ENCODE measurements around the gene ZNF175.
A peak's percentile ranks its signal among the peaks of the same experiment; 100 is the strongest.

Gene ZNF175

GRCh38 chr19:51592521-51592920 is 21.4 kb downstream of the ZNF175 start:
- Histone ChIP-seq H2BK12ac (ENCODE audit: low read length in 2 of 2) (no peak overlapping the region), H3K27ac (ENCODE audit: low read length, poor library complexity, severe bottlenecking) (no peak overlapping the region), H3K9me3 (ENCODE audit: control insufficient read depth, low read length) (peaks cover 11% of the 10 kb centered on the region), H2AFZ (ENCODE audit: low read depth, low read length) (no peak overlapping the region), H3K4me1 (ENCODE audit: control insufficient read depth, insufficient read depth, low read depth, low read length) (peaks cover 15% of the 10 kb centered on the region), H3K79me1 (replicated peaks; ENCODE audit: low read length, poor library complexity, severe bottlenecking) (peaks cover 5% of the 10 kb centered on the region), H2BK5ac (ENCODE audit: low read depth, low read length, poor library complexity, severe bottlenecking) (no peak overlapping the region), H3K18ac (ENCODE audit: low read depth in 1 of 2, low read length in 2 of 2) (no peak overlapping the region), H3K36me3 (ENCODE audit: control insufficient read depth in 1 of 2, insufficient read depth in 2 of 2, low read depth in 1 of 2, low read length in 2 of 2) (peaks cover 5 to 12% of the 10 kb centered on the region in 2 experiments), H2AK5ac (ENCODE audit: low read length, severe bottlenecking) (no peak overlapping the region), H4K91ac (ENCODE audit: low read length) (no peak overlapping the region), H3K4ac (ENCODE audit: low read depth in 1 of 2, low read length in 2 of 2) (no peak overlapping the region), H2BK120ac (ENCODE audit: low read depth, low read length) (no peak overlapping the region), H4K8ac (ENCODE audit: low read length) (no peak overlapping the region), H2BK15ac (ENCODE audit: low read depth, poor library complexity, severe bottlenecking) (no peak overlapping the region), H3K4me2 (ENCODE audit: low read length, poor library complexity, severe bottlenecking) (no peak overlapping the region), H3K23ac (ENCODE audit: low read length in 2 of 2) (no peak overlapping the region), H3K27me3 (ENCODE audit: control insufficient read depth in 1 of 2, insufficient read depth in 1 of 2, low read length in 2 of 2) (no peaks in the 10 kb centered on the region), H3K9ac (ENCODE audit: low read length) (no peak overlapping the region), H3K4me3 (ENCODE audit: insufficient read depth in 1 of 2, low read depth in 1 of 2, low read length in 2 of 2) (no peak overlapping the region), H3K14ac (ENCODE audit: low read length in 2 of 2) (no peak overlapping the region)
- no peak for DNase-seq
- WGBS = no CpG with 5 or more reads among the region's 1 CpG

GRCh38 chr19:51593138-51593890 is 22.2 kb downstream of the ZNF175 start:
- Histone ChIP-seq H2BK5ac (ENCODE audit: low read depth, low read length, poor library complexity, severe bottlenecking) (no peak overlapping the region), H2AFZ (ENCODE audit: low read depth, low read length) (no peak overlapping the region), H3K79me1 (replicated peaks; ENCODE audit: low read length, poor library complexity, severe bottlenecking) (peaks cover 5% of the 10 kb centered on the region), H3K23ac (ENCODE audit: low read length in 2 of 2) (peak overlapping the region in 1 of 2 experiments; percentile 46), H3K27ac (ENCODE audit: low read length, poor library complexity, severe bottlenecking) (no peak overlapping the region), H4K8ac (ENCODE audit: low read length) (peak overlapping the region; percentile 88), H2BK12ac (ENCODE audit: low read length in 2 of 2) (no peak overlapping the region), H3K4me1 (ENCODE audit: control insufficient read depth, insufficient read depth, low read depth, low read length) (peaks cover 15% of the 10 kb centered on the region), H3K36me3 (ENCODE audit: control insufficient read depth in 1 of 2, insufficient read depth in 2 of 2, low read depth in 1 of 2, low read length in 2 of 2) (peaks cover 4% of the 10 kb centered on the region in 2 experiments), H3K14ac (ENCODE audit: low read length in 2 of 2) (peak overlapping the region in 1 of 2 experiments; percentile 68), H3K9ac (ENCODE audit: low read length) (peak overlapping the region; percentile 87), H3K4me3 (ENCODE audit: insufficient read depth in 1 of 2, low read depth in 1 of 2, low read length in 2 of 2) (peak overlapping the region; percentile 67 to 96), H2BK120ac (ENCODE audit: low read depth, low read length) (no peak overlapping the region), H3K27me3 (ENCODE audit: control insufficient read depth in 1 of 2, insufficient read depth in 1 of 2, low read length in 2 of 2) (no peaks in the 10 kb centered on the region), H3K4ac (ENCODE audit: low read depth in 1 of 2, low read length in 2 of 2) (peak overlapping the region; percentile 16 to 34), H2AK5ac (ENCODE audit: low read length, severe bottlenecking) (no peak overlapping the region), H3K9me3 (ENCODE audit: control insufficient read depth, low read length) (peaks cover 3% of the 10 kb centered on the region), H3K18ac (ENCODE audit: low read depth in 1 of 2, low read length in 2 of 2) (no peak overlapping the region), H2BK15ac (ENCODE audit: low read depth, poor library complexity, severe bottlenecking) (no peak overlapping the region), H4K91ac (ENCODE audit: low read length) (no peak overlapping the region), H3K4me2 (ENCODE audit: low read length, poor library complexity, severe bottlenecking) (peak overlapping the region; percentile 99)
- 61% methylated on average over 7 of the region's 10 CpGs for WGBS
- no peak for DNase-seq

DNA sequence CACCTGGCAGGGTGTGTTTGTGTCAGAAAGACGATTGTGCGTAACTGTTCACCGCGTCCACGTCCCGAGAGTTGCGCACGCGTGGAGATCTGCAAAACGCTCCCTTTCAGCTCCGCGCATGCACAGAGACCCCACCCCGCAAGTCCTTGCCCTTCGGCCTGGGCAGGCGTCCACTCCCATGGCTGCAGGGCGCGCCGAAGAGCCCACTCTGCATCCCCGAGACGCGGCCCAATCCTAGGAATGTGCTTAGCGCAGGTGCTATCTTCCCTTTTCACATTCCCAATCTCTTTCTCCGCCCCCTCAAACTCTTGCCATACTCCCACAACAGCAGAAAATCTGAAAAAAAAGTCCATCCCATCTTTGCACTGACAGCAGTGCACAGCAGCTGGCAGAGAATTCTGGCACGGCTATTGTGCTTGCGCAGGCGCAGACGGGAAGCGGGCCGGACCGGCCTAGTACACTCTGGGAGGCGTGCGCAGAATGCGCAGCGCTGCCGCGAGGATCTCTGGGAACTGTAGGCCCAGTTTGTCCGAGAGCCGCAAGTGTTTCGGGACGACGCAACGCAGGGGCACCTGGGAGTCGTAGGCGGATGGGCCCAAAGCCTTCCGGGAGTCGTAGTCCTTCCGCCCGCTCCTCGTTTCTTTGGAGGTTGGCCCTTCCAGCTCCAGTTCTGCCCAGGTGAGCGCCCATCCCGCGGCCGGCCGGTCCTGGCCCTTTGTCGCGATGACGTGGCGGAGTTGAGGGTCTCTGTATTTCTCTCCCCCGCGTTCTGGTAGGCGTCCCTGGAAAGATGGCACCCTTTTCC is 23.1 kb downstream of the ZNF175 start:
- under 1% methylated on average over 61 of the region's 61 CpGs for whole genome bisulfite sequencing
- peak overlapping the region; percentile 65 for H4K91ac ChIP-seq (ENCODE audit: low read length)
- H4K8ac ChIP-seq (ENCODE audit: low read length) = peak overlapping the region; percentile 88
- DNase-seq = peak; percentile 97
- H3K14ac ChIP-seq (ENCODE audit: low read length in 2 of 2) = peak overlapping the region in 1 of 2 experiments; percentile 81
- H2AFZ ChIP-seq (ENCODE audit: low read depth, low read length) = peak overlapping the region; percentile 98
- H3K79me1 ChIP-seq (replicated peaks; ENCODE audit: low read length, poor library complexity, severe bottlenecking) = peaks cover 5% of the 10 kb centered on the region
- H3K4me3 ChIP-seq (ENCODE audit: insufficient read depth in 1 of 2, low read depth in 1 of 2, low read length in 2 of 2) = peak overlapping the region; percentile 86 to 96
- H3K18ac ChIP-seq (ENCODE audit: low read depth in 1 of 2, low read length in 2 of 2) = peak overlapping the region; percentile 65 to 88
- peaks cover 4 to 7% of the 10 kb centered on the region in 2 experiments for H3K36me3 ChIP-seq (ENCODE audit: control insufficient read depth in 1 of 2, insufficient read depth in 2 of 2, low read depth in 1 of 2, low read length in 2 of 2)
- H2BK5ac ChIP-seq (ENCODE audit: low read depth, low read length, poor library complexity, severe bottlenecking) = no peak overlapping the region
- no peaks in the 10 kb centered on the region for H3K9me3 ChIP-seq (ENCODE audit: control insufficient read depth, low read length)
- H3K4me1 ChIP-seq (ENCODE audit: control insufficient read depth, insufficient read depth, low read depth, low read length) = peaks cover 15% of the 10 kb centered on the region
- no peaks in the 10 kb centered on the region for H3K27me3 ChIP-seq (ENCODE audit: control insufficient read depth in 1 of 2, insufficient read depth in 1 of 2, low read length in 2 of 2)
- H2BK15ac ChIP-seq (ENCODE audit: low read depth, poor library complexity, severe bottlenecking) = peak overlapping the region; percentile 73
- peak overlapping the region; percentile 87 for H3K9ac ChIP-seq (ENCODE audit: low read length)
- no peak overlapping the region for H2BK12ac ChIP-seq (ENCODE audit: low read length in 2 of 2)
- no peak overlapping the region for H2AK5ac ChIP-seq (ENCODE audit: low read length, severe bottlenecking)
- no peak overlapping the region for H3K23ac ChIP-seq (ENCODE audit: low read length in 2 of 2)
- peak overlapping the region; percentile 99 for H3K4me2 ChIP-seq (ENCODE audit: low read length, poor library complexity, severe bottlenecking)
- H3K27ac ChIP-seq (ENCODE audit: low read length, poor library complexity, severe bottlenecking) = peak overlapping the region; percentile 57
- H2BK120ac ChIP-seq (ENCODE audit: low read depth, low read length) = no peak overlapping the region
- peak overlapping the region; percentile 16 to 80 for H3K4ac ChIP-seq (ENCODE audit: low read depth in 1 of 2, low read length in 2 of 2)

DNA sequence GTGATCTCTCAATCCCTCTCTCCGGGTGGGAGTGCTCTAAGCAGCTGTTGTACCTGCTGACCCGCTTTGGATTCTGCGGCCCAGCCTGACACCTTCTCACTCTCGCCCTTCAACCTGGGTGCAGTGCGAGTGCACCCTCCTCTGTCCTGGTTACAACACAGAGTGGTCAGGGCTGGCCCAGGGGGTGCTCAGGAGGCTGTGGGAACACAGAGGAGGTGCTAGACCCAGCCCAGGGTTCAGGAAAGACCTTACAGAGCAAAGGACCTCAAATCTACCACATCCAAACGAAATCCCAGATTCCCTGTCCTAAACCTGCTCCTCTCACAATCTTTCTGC is 23.7 kb downstream of the ZNF175 start:
- H3K14ac ChIP-seq (ENCODE audit: low read length in 2 of 2) = peak overlapping the region in 1 of 2 experiments; percentile 81
- no peak overlapping the region for H3K27ac ChIP-seq (ENCODE audit: low read length, poor library complexity, severe bottlenecking)
- peak overlapping the region; percentile 94 for H2AFZ ChIP-seq (ENCODE audit: low read depth, low read length)
- no peak for DNase-seq
- no peak overlapping the region for H2BK12ac ChIP-seq (ENCODE audit: low read length in 2 of 2)
- no peak overlapping the region for H2BK15ac ChIP-seq (ENCODE audit: low read depth, poor library complexity, severe bottlenecking)
- no peak overlapping the region for H2BK120ac ChIP-seq (ENCODE audit: low read depth, low read length)
- no peak overlapping the region for H4K91ac ChIP-seq (ENCODE audit: low read length)
- H3K4ac ChIP-seq (ENCODE audit: low read depth in 1 of 2, low read length in 2 of 2) = peak overlapping the region in 1 of 2 experiments; percentile 80
- H3K18ac ChIP-seq (ENCODE audit: low read depth in 1 of 2, low read length in 2 of 2) = peak overlapping the region in 1 of 2 experiments; percentile 40
- H3K27me3 ChIP-seq (ENCODE audit: control insufficient read depth in 1 of 2, insufficient read depth in 1 of 2, low read length in 2 of 2) = no peaks in the 10 kb centered on the region
- peaks cover 4 to 7% of the 10 kb centered on the region in 2 experiments for H3K36me3 ChIP-seq (ENCODE audit: control insufficient read depth in 1 of 2, insufficient read depth in 2 of 2, low read depth in 1 of 2, low read length in 2 of 2)
- H2AK5ac ChIP-seq (ENCODE audit: low read length, severe bottlenecking) = no peak overlapping the region
- H2BK5ac ChIP-seq (ENCODE audit: low read depth, low read length, poor library complexity, severe bottlenecking) = no peak overlapping the region
- H3K23ac ChIP-seq (ENCODE audit: low read length in 2 of 2) = no peak overlapping the region
- H3K79me1 ChIP-seq (replicated peaks; ENCODE audit: low read length, poor library complexity, severe bottlenecking) = peaks cover 5% of the 10 kb centered on the region
- peak overlapping the region; percentile 87 for H3K9ac ChIP-seq (ENCODE audit: low read length)
- peak overlapping the region; percentile 55 for H3K4me2 ChIP-seq (ENCODE audit: low read length, poor library complexity, severe bottlenecking)
- no peaks in the 10 kb centered on the region for H3K9me3 ChIP-seq (ENCODE audit: control insufficient read depth, low read length)
- peak overlapping the region; percentile 88 for H4K8ac ChIP-seq (ENCODE audit: low read length)
- peaks cover 15% of the 10 kb centered on the region for H3K4me1 ChIP-seq (ENCODE audit: control insufficient read depth, insufficient read depth, low read depth, low read length)
- WGBS = 28% methylated on average over 6 of the region's 6 CpGs
- H3K4me3 ChIP-seq (ENCODE audit: insufficient read depth in 1 of 2, low read depth in 1 of 2, low read length in 2 of 2) = peak overlapping the region; percentile 86 to 96
